K562 (cell line): ENCODE results near the gene CNTFR. TPM values are rescaled to one million over a fixed set of nuclear protein-coding genes. Genes with fewer than 3 reads are reported as not detected.

Experiments
- ATAC-seq: fragments of 200-7000 bp; cut with Tn5 transposase; 3 replicates; pipeline ENCODE4 v1.9.1; 2020; ENCODE audit warnings: moderate library complexity
- BruUV-seq: library from RNA; stranded (reverse); fragments of 400-500 nt; replicated peaks from 2 replicates; lab custom pipeline; 2021; lab: Mats Ljungman, UMichigan
- CTCF ChIA-PET: fragments of 300-600 bp; formaldehyde crosslinking; extraction: SDS; loops from one replicate; lab custom pipeline; 2021; ENCODE audit warnings: low intra/inter-chr PET ratio; lab: Yijun Ruan, JAX
- POLR2A ChIA-PET: fragments of 300-600, 350-650 bp; sonication (Branson Sonifier 250); formaldehyde crosslinking; extraction: SDS; loops from one replicate; lab custom pipeline; 2021; ENCODE audit warnings: antibody characterized with exemption, inconsistent platforms; lab: Yijun Ruan, JAX
- DNase-seq, 4 experiments: peaks; one replicate each; pipeline versions ENCODE4 v3.0.0 to v3.0.0-alpha.2; 2011 to 2018; ENCODE audit warnings: low spot score in 3 of 4, mixed read lengths in 3 of 4; ENCODE audit errors: extremely low read depth in 1 of 4
- FAIRE-seq: peaks from 2 replicates; lab custom pipeline; 2011; peaks lifted over from hg19 to GRCh38; lab: Jason Lieb, UNC
- H2AFZ ChIP-seq: 2 replicates; pipeline ENCODE4 v1.6.0; 2011; ENCODE audit warnings: low read depth, low read length, control low read depth, inconsistent platforms
- H3K27ac ChIP-seq: fragments of 200-600 bp; 3 replicates; pipeline ENCODE4 v1.8.0; 2011; ENCODE audit warnings: low read depth, mild to moderate bottlenecking, control low read depth, inconsistent platforms, low read length, moderate library complexity, mixed read lengths; ENCODE audit errors: extremely low read depth
- H3K27me3 ChIP-seq, 2 experiments: fragments of 300-600 bp in 1 of 2; 2 replicates in 1 of 2; 3 replicates in 1 of 2; pipeline versions ENCODE4 v1.6.0 to v1.8.0; 2011; ENCODE audit warnings: inconsistent platforms in 2 of 2, low read length in 2 of 2, mild to moderate bottlenecking in 1 of 2, mixed read lengths in 1 of 2, moderate library complexity in 1 of 2; ENCODE audit not compliant: control insufficient read depth in 2 of 2, insufficient read depth in 2 of 2
- H3K36me3 ChIP-seq: fragments of 300-600 bp; 3 replicates; pipeline ENCODE4 v1.8.0; 2011; ENCODE audit warnings: mild to moderate bottlenecking, low read length, inconsistent platforms; ENCODE audit not compliant: control insufficient read depth, insufficient read depth
- H3K4me1 ChIP-seq, 2 experiments: fragments of 200-600 bp in 1 of 2; replicated peaks in 1 of 2; 2 replicates in 1 of 2; 3 replicates in 1 of 2; pipeline versions ENCODE4 v1.5.1 to v1.8.0; 2011; ENCODE audit warnings: inconsistent platforms in 2 of 2, low read length in 2 of 2, mild to moderate bottlenecking in 1 of 2, mixed read lengths in 1 of 2, moderate library complexity in 1 of 2; ENCODE audit not compliant: control insufficient read depth in 2 of 2, insufficient read depth in 2 of 2
- H3K4me2 ChIP-seq: 2 replicates; pipeline ENCODE4 v1.6.1; 2011; ENCODE audit warnings: low read length, control low read depth, inconsistent platforms, mixed read lengths; ENCODE audit not compliant: insufficient read depth
- H3K4me3 ChIP-seq: fragments of 200-600 bp; sonication (generic), shearing (Covaris generic); 2 replicates; pipeline ENCODE4 v1.5.1; 2016; ENCODE audit warnings: control low read depth, inconsistent platforms
- H3K79me2 ChIP-seq: fragments of 200-600 bp; 3 replicates; pipeline ENCODE4 v1.8.0; 2011; ENCODE audit warnings: low read length, inconsistent platforms; ENCODE audit not compliant: control insufficient read depth, insufficient read depth
- H3K9ac ChIP-seq, 2 experiments: 2 replicates each; pipeline versions ENCODE4 v1.6.0 to v1.6.1; 2011; ENCODE audit warnings: low read depth in 2 of 2, low read length in 2 of 2, control low read depth in 1 of 2, inconsistent platforms in 1 of 2, mild to moderate bottlenecking in 1 of 2, mixed read lengths in 1 of 2; ENCODE audit not compliant: insufficient read depth in 1 of 2
- H3K9me1 ChIP-seq: one replicate; pipeline ENCODE4 v1.6.0; 2011; ENCODE audit warnings: inconsistent platforms, mild to moderate bottlenecking, low read length, moderate library complexity; ENCODE audit not compliant: control insufficient read depth, insufficient read depth
- H3K9me3 ChIP-seq: replicated peaks from 2 replicates; pipeline ENCODE4 v1.5.1; 2011; ENCODE audit warnings: low read depth, low read length, inconsistent platforms; ENCODE audit not compliant: control insufficient read depth, insufficient read depth
- H4K20me1 ChIP-seq: replicated peaks from 2 replicates; pipeline ENCODE4 v1.6.1; 2011; ENCODE audit warnings: low read length, inconsistent platforms, mixed read lengths; ENCODE audit not compliant: control insufficient read depth, insufficient read depth
- MBD2 ChIP-seq: sonication (generic); IDR thresholded peaks from 2 replicates; pipeline ENCODE4 v1.6.1; 2016; ENCODE audit warnings: low read depth, borderline replicate concordance
- MXI1 ChIP-seq: IDR thresholded peaks from 2 replicates; pipeline ENCODE4 v1.6.1; 2011; ENCODE audit warnings: low read depth, mild to moderate bottlenecking, improper control_type of control experiment, low read length
- WHSC1 ChIP-seq: IDR thresholded peaks from one replicate; pipeline ENCODE4 v1.6.1; 2012; ENCODE audit warnings: low read length, control low read depth, inconsistent platforms
- ZFP36 ChIP-seq: fragments of 150-350 bp; IDR thresholded peaks from 2 replicates; pipeline ENCODE4 v1.6.1; 2018; ENCODE audit warnings: low read length, low read depth; ENCODE audit not compliant: partially characterized antibody
- WGBS: fragments of 100-300 bp; shearing (Covaris generic); methylation state at CpG from one replicate; pipeline ENCODE4 v1.1.6; 2016; ENCODE audit warnings: low coverage, mixed read lengths; ENCODE audit not compliant: insufficient coverage; ENCODE audit errors: missing lambda C conversion rate; 5-methylcytosine and 5-hydroxymethylcytosine counted together
- in situ Hi-C: fragments of 300-500 bp; cut with MboI; formaldehyde crosslinking; loops from 4 replicates; pipeline ENCODE4 v1.15.0; 2018; ENCODE audit warnings: inconsistent platforms, mixed read lengths
- intact Hi-C: fragments of 100-400 bp; cut with micrococcal nuclease; formaldehyde crosslinking; loops from 2 replicates; pipeline ENCODE4 v1.14.2; 2022
- polyA plus RNA-seq, 8 experiments: library from polyadenylated mRNA; depleted of rRNA in 4 of 8; stranded (reverse) in 5 of 8; unstranded in 3 of 8; fragments of >200 nt; fragmentation: Nextera tagmentation in 2 of 8; fragmentation: Illumina TruSeq in 1 of 8; extraction: Ambion mirVana in 2 of 8; extraction: Trizol in 1 of 8; gene quantifications; 2 replicates each; pipeline versions ENCODE4 v1.2.1 to v1.2.3, GENCODE V29; 2011 to 2014; ENCODE audit warnings: inconsistent platforms in 1 of 8, missing spikeins in 1 of 8
- total RNA-seq, 7 experiments: library from RNA; depleted of rRNA in 6 of 7; stranded (reverse); fragments of >200 nt in 6 of 7; fragmentation: Illumina TruSeq in 2 of 7; extraction: Trizol in 2 of 7; gene quantifications; 2 replicates each; pipeline versions ENCODE4 v1.2.1 to v1.2.3, GENCODE V29; 2011 to 2021; ENCODE audit warnings: low replicate concordance in 1 of 7
- TF ChIP-seq, protein P1 (sequence below): IDR thresholded peaks from 2 replicates; pipeline ENCODE4 v1.6.1; 2011; ENCODE audit warnings: borderline replicate concordance, low read depth, mild to moderate bottlenecking, moderate library complexity, low read length; ENCODE audit not compliant: insufficient read depth, poor library complexity, severe bottlenecking

The CNTFR gene
- total and polyA plus RNA-seq, 9 of the 15 experiments (the other 6 are each of a cell fraction or from before 2014, with no cell fraction given): not detected

DNA sequence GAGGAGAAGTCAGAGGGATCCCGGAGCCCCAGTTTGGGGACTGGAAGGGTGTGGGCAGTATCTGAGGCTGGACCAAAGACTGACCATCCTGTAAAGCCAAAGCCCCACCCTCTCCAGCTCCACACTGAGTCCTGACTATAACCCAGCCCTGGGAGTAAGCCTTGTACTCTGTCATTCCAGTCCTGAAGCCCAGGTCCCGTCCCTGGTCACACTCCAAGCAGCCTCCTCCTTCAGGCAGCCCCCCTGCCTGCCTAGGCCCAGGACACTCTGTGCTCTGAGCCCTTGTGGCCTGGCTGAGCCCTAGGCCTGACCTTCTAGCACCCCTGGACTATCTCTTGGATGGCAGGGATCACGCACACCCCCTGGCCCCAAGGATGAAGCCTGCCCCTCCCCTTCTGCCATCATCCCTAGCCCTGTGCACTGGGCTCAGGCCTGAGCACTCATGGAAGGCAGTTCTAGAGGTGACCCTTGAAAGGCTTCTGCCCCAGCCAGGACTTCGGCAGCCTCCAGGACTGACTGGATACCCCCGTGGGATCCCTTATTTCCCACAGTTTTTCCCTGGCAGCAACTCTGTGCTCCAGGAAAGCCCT, 38.7 kb downstream of the CNTFR start:
- POLR2A ChIA-PET: interaction anchor here (0.6 kb wide), 1 partner anchor 18 kb away, joined by 4 read pairs; no protein-coding TSS in a partner anchor
- intact Hi-C loops (no loop called here), in situ Hi-C loops (no loop called here)
- no peak overlapping the region for H3K4me3 ChIP-seq
- H3K4me2 ChIP-seq: no peak overlapping the region
- CTCF ChIA-PET: no interaction called here
- H3K27ac ChIP-seq: no peak overlapping the region
- peaks cover 0 to 5% of the 10 kb centered on the region in 2 experiments; a peak in 1 of 5 replicates for H3K4me1 ChIP-seq
- FAIRE-seq (no peak), ATAC-seq (no peak), DNase-seq (no peak)
- TF ChIP-seq ZFP36 (peak; percentile 39), MBD2 (no peak)
- H2AFZ ChIP-seq: no peak overlapping the region
- H3K36me3 ChIP-seq: no peaks in the 10 kb centered on the region
- no peaks in the 10 kb centered on the region for H3K79me2 ChIP-seq
- peaks cover 0 to 44% of the 10 kb centered on the region in 2 experiments; a peak in 3 of 5 replicates for H3K27me3 ChIP-seq
- H4K20me1 ChIP-seq: peaks cover 9% of the 10 kb centered on the region; the same call in 1 of the 2 replicates
- 0% methylated on average over 3 of the region's 5 CpGs for whole genome bisulfite sequencing
- no peak overlapping the region for H3K9ac ChIP-seq
- H3K9me1 ChIP-seq: no peaks in the 10 kb centered on the region
- H3K9me3 ChIP-seq: no peaks in the 10 kb centered on the region
- no TSS peak for BruUV-seq

DNA sequence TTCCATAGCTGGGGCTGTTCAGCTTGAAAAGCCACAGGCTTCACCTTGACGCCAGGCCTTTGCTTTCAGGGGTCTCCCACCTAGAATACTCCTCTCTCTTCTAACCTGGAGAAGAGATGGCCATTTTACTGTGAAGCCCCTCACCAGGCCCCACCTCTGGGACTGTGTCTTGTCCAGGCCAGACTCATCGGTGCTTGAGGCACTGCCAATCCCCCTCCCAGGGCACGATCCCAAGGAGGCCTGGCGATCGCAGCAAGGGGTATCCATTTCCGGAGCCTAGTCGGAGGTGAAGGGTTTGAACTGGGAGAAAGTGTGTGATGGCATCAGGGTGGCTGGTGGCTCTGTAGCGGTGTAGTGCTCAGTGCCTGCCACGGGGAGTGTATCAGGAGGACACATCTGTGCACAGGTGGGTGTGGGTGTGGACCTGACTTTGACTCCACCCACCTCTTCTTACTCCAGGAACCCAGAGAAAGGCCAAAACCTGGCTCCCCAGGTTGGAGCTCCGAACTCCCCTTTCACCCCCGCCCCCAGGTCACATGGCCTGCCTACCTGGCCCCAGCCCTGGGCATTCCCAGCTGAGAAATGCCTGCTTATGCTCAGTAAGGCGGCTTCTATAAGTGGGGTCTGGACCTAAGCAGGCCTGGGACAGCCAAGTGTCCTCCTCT, 39.4 kb downstream of the CNTFR start:
- Histone ChIP-seq H3K4me1 (peaks cover 0 to 4% of the 10 kb centered on the region in 2 experiments; a peak in 1 of 5 replicates), H3K9me1 (no peaks in the 10 kb centered on the region), H4K20me1 (peaks cover 9% of the 10 kb centered on the region; the same call in 1 of the 2 replicates), H3K4me3 (no peak overlapping the region), H3K79me2 (no peaks in the 10 kb centered on the region), H3K4me2 (no peak overlapping the region), H3K9me3 (no peaks in the 10 kb centered on the region), H3K27me3 (peaks cover 0 to 43% of the 10 kb centered on the region in 2 experiments; a peak in 3 of 5 replicates), H3K27ac (no peak overlapping the region), H2AFZ (no peak overlapping the region), H3K36me3 (no peaks in the 10 kb centered on the region), H3K9ac (no peak overlapping the region)
- TF ChIP-seq MXI1 (no peak), WHSC1 (no peak)
- TF ChIP-seq, protein P1, sequence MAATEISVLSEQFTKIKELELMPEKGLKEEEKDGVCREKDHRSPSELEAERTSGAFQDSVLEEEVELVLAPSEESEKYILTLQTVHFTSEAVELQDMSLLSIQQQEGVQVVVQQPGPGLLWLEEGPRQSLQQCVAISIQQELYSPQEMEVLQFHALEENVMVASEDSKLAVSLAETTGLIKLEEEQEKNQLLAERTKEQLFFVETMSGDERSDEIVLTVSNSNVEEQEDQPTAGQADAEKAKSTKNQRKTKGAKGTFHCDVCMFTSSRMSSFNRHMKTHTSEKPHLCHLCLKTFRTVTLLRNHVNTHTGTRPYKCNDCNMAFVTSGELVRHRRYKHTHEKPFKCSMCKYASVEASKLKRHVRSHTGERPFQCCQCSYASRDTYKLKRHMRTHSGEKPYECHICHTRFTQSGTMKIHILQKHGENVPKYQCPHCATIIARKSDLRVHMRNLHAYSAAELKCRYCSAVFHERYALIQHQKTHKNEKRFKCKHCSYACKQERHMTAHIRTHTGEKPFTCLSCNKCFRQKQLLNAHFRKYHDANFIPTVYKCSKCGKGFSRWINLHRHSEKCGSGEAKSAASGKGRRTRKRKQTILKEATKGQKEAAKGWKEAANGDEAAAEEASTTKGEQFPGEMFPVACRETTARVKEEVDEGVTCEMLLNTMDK: no peak
- no peak for ATAC-seq
- 0% methylated on average over 6 of the region's 12 CpGs for WGBS
- no peak for FAIRE-seq
- intact Hi-C loops (no loop called here), in situ Hi-C loops (no loop called here)
- DNase-seq: peak in 2 of 4 experiments; percentile 26 to 33
- ChIA-PET POLR2A (no interaction called here), CTCF (interaction anchor here (1.2 kb wide), 1 partner anchor 53 kb away, joined by 3 read pairs; no protein-coding TSS in a partner anchor)
- no TSS peak for BruUV-seq
